Measurements from ENCODE around the gene MAGI2.
"Not testable (repeated sequence)": the region's sequence is repeated elsewhere in the genome, so short reads cannot be mapped to it uniquely, and the experiment has no call there.

Gene MAGI2

DNA sequence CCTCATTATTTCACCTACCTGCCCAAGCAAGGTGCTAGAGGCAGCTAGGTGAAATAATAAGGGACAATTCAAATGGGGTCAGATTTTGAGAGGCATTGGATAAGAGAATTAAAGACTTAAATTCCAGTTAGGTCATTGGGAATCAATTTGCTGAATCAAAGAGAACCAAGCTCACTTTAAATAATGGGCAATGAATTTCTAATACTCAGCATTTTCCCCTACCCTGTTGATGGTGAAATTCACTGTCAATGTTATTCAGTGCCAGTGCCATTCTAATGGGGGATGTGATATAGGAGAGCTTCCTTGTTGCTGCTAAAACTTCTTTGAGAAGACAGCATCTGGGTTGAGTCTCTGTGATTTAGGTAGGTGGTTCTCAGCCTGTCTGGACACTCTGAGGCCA lies 1145.6 kb downstream of the MAGI2 start:
- DNase-seq (ENCODE audit: low spot score) = no peak

DNA sequence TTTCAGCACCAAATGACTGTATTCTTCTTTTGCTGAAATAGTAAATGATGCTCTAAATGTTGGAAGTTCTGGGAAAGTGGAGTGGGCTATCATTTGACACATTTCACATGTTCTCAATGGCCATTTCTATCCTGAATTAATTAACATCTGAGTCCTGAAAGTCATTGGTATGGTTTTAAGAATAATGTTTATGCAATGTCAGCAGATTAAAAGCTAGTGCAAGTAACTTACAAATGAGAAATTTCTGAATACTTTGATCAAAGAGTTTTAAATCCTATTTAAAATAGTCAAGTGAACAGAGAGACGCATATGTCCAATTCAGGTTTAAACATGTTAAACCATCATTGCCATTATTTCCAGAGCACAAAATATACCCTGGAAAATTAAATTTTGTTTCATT lies 1146.8 kb downstream of the MAGI2 start:
- no peak for DNase-seq (ENCODE audit: low spot score)

DNA sequence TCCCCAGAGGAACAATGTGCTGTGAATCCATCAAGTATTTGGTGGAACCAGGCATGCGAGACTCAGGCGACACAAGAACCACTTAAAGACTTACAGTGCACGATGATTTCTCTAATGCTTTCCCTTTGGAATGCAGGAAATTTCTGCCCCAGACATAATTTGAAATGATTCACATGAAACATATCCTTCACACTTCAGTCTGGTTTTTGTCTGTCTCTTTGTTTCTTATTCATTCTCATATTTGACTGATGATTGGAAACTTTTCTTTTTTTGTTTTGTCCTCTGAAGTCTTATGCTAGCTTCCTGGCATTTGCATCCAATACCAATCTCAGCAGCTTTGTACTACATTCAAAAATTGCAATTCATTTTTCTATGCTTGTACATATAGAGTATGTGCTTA lies 1152.1 kb downstream of the MAGI2 start:
- DNase-seq (ENCODE audit: low spot score) = no peak

DNA sequence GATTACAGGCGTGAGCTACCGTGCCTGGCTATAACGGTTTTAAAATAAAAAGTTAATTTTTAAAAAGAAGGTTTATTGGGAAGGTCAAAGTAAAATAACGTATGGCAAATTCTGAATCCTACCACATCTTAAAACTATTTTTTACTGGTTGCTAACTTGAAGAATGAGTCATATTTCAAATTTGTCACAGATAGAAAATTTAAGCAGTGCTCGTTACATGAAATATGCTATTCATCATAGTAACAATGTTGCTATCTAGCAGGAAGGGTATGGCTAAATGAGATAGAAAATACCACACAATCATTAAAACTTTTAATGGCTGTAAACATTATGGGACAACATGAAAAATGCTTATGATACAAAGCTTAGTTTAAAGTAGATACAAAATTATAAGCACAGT lies 1154.4 kb downstream of the MAGI2 start:
- no peak for DNase-seq (ENCODE audit: low spot score)

DNA sequence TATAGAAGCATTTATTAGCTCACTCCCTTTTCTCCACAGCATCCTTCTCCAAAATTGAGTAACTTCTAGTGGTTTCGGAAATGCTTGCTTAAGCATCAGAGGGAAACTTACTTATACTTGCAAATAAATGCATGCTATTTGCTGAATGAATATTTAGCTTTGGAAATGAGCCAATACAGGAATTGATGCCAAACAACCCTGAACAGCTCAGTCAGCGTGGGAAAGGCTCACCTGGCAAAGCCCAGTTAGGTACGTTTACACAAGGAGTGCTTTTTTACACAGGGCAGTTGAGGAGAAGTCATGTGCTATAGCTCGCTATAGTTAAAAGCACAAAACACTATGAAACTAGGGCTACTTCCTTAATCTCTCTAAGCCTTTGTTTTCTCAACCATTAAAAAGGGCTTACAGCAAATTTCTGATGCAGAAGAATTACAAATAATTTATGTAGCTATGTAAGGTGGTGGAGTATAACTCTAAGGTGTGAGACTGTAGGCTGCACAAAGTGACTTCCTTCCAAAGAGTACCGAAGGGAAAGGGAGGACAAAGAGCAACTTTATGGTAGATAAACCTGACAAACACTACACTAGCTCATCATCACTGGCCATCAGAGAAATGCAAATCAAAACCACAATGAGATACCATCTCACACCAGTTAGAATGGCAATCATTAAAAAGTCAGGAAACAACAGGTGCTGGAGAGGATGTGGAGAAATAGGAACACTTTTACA lies 1156.7 kb downstream of the MAGI2 start:
- no peak for DNase-seq (ENCODE audit: low spot score)

DNA sequence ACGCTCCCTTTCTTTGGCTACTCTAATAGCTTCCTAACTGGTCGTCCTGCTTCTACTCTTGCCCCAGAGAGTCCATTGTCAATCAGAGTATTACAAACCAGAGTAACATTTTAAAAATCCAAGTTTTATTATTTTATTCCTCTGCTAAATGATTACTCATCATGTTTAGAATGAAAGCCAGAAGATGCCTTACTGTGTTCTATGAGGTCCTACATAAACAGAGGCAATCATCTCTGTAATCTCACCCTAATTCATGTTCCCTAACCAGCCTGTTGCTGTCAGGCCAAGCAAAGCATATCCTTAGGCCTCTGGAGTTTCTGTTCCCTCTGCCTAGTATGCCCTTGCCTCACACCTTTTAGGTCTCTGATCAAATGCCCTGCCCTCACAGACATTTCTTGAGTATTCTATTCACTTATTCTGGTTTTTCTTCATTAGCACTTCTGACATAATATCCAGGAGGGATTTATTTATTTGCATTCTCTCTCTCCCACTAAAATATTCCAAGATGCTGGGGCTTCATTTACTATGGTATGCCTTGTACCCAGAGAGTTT lies 1157.3 kb downstream of the MAGI2 start:
- no peak for DNase-seq (ENCODE audit: low spot score)

DNA sequence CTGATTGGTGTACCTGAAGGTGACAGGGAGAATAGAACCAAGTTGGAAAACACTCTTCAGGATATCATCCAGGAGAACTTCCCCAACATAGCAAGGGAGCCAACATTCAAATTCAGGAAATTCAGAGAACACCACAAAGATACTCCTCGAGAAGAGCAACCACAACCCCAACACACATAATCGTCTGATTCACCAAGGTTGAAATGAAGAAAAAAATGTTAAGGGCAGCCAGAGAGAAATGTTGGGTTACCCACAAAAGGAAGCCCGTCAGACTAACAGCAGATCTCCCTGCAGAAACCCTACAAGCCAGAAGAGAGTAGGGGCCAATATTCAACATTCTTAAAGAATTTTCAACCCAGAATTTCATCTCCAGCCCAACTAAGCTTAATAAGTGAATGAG lies 1164.0 kb downstream of the MAGI2 start:
- not testable (repeated sequence) for DNase-seq (ENCODE audit: low spot score)

DNA sequence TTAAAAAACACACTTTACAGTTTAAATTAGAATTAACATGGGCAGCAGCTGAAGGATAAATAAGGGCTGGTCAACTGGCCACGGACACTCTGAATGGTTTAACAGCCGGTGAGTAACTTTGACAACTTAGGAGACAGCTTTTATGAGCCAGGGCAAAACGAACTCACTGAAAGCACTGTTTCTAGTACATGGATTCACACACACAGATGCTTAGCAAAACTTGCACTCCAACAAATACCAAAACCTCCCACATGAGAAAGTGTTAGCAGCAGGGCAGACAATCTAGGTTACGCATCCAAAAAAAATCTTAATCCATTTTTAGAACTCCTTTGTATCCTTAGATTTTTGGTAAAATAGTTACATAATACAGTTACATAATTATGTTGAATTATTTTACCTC lies 1168.5 kb downstream of the MAGI2 start:
- no peak for DNase-seq (ENCODE audit: low spot score)

DNA sequence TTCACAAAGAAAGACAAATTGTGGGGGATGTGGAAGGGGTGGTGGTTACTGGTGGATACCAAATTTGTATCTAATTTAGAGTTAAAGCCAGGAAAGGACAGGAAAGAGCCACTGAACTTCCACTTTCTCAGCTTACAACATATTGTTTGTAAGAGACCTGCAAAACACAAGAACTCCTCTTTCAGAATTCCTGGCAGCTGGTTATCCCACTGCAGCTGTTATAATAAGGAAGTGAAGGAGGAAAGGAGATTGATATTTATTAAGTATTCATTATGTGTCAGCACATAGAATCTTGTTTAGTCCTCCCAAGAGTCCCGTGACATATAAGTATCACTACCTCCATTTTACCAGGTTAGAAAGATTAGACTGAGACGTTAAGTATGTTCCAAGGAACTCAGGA lies 1173.2 kb downstream of the MAGI2 start:
- no peak for DNase-seq (ENCODE audit: low spot score)

DNA sequence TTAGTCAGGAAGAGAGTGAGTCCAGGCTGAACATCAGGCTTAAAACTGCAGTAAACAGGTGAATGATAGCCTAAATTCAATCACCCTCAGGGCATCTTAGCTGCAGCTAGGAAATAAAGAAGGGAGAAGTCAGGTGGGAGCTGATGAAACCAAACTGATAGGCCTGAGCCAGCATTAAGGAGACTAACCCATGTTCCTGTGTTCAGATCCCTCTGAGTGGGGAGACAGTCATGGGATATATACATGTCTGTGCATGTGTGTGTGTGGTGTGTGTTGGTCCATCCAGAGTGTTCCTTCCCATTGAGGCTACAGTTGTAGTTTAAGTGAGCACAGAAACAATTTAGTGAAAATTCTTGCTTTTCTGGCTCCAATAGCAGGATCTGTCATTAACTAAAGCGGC lies 1174.0 kb downstream of the MAGI2 start:
- no peak for DNase-seq (ENCODE audit: low spot score)

DNA sequence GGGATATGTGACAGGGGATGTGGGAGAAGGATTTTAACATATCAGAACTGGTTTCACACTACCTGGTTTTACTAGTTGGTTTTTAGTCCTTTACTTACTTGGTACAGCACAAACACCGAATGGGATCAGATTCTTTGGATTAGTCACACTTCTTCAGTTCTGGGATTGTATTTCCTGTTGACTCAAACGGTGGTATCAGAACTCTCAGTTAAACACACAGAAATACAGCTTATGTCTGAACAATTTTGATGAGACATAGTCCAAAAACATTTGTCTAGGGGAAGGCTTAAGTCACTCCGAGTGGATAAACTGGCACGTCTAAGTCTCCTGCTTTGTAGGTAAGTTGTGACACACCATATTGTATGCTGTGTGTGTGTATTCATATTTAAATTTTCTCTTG lies 1174.4 kb downstream of the MAGI2 start:
- DNase-seq (ENCODE audit: low spot score) = no peak

DNA sequence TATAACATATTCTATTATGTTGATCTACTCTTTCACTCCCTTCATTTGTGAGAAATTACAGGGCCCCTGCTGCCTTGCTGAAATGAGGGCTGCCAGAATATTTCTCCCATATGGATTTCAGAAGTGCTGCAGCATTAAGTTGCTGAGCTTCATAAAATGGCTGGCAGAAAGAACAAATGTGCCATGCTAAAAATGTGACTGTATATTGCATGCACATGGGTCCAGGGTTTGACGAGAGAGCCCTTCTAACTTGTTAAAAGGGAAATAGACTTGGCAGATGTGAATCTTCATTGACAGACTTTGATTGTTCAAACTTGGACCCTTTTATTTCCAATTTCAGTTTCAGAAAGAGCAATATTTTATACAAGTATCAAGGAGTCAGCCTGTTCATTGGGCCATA lies 1186.3 kb downstream of the MAGI2 start:
- no peak for DNase-seq (ENCODE audit: low spot score)

DNA sequence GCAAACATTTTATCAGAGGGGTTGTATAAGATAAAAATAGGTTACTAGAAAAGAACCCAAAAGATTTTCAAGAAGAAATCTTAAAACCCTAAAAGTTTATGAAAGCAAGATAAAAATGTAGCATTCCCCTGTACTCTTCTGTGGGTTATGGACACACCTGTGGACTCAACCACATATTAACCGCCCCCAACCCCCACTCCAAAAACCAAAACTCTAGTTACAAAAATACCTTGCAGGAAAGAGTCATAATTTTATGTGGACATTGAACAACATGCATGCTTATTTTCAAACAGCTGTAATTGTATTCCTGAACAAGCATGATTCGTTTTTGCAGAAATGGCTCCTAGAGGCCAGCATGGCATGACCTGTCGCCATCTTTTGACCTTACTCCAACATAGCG lies 1188.0 kb downstream of the MAGI2 start:
- no peak for DNase-seq (ENCODE audit: low spot score)

DNA sequence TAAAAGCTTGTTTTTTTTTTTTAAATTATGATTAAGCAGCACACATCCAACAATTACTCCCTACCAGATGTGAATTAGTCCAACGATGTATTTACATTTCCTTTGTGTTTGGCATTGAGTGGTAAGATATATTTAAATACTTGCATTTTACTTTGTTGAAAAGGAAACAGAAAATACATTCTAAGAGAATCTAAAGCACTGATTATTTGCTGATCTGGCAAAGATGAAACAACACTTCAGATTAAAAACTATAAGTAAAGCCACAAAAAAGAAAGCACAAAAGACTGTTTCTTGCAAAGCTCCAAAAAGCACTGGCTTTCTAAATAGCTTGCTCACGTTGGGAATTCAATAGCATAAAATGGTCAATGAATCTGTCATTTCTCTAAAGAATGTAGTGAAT lies 1188.4 kb downstream of the MAGI2 start:
- no peak for DNase-seq (ENCODE audit: low spot score)

DNA sequence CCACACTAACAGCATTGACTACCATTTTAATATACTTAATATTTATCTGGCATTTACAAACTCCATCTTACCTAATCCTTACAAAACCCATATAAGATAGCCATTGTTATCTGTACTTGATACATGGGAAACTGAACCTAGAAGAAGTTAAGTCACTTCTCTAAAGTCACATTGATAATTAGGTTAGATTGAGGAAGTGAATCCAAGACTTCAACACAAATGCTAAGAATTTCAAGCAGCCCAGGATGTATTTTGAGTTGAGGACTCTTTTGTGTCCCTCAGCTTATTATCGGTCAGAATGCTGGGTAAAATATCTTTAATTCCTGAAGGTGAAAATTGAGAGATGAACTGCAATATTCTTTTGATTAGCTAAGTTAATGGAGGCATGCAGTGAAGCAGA lies 1189.4 kb downstream of the MAGI2 start:
- DNase-seq (ENCODE audit: low spot score) = no peak

DNA sequence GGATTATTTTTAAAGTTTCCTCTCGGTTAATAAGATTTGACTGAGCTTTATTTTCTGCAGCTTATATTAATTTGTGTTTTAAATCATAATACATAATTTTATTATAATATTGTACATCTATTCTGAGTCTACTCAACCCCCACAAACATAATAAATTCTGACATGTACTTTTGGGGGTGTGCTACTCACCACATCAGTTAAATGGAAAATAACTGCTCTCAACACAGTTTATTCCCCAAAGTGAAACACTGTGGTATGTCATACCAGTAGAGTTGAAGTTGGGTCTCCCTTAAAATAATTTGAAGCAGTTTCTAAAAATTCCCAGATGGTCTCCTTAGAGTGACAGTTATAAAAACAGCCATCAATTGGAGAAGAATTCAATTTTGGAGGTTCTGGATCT lies 1191.7 kb downstream of the MAGI2 start:
- DNase-seq (ENCODE audit: low spot score) = no peak

DNA sequence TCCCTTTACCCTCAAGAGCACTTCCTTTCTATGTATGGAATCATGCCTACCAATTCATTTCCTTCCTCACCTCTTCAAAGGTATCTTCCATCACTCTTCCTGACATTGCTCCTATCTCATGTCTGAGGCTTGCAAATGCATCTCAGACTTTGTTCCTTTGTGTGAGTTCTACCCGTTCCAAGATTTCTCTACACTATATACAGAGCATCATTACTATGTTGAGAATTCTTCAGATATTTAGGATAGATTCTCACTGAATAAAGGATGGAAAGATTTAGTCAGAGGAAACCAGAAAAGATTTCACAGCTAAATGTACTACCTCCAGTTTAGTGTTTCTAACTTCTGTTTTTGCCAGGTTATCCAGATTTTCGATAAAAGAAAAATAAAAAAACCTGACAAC lies 1192.2 kb downstream of the MAGI2 start:
- DNase-seq (ENCODE audit: low spot score) = no peak

DNA sequence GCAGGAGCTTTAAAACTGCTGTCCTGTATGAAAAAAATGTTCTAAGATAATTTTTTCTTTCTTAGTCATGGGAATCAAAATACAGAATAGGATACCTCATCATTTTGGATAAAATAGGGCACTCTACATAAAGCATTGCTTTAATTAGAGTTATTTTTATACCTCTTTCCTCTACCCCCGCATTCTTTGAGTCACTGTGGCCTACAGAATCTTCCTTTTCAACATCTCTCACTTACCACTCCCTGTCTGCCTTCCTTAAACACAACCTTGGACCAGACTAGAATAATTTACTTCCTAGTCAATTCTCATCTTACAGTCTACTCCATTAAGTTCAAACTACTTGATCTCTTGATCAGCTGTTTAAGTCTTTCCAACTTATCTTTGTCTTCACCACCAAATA lies 1192.6 kb downstream of the MAGI2 start:
- no peak for DNase-seq (ENCODE audit: low spot score)

DNA sequence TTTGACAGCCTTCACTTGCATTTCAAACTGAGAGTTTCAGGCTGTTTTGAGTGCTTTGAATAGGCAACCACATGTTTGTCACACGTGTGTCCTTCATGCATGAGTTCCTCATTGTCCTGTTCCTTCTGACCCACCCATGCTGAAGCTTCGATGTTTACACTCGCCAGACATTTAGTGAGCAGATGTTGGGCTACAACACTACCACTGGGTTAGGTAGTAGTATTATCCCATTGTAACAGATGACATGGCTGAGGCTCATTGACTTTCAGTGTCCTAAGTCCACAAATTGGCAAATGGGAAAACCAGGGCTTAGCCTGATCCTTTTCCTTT lies 1198.8 kb downstream of the MAGI2 start:
- DNase-seq (ENCODE audit: low spot score) = no peak

DNA sequence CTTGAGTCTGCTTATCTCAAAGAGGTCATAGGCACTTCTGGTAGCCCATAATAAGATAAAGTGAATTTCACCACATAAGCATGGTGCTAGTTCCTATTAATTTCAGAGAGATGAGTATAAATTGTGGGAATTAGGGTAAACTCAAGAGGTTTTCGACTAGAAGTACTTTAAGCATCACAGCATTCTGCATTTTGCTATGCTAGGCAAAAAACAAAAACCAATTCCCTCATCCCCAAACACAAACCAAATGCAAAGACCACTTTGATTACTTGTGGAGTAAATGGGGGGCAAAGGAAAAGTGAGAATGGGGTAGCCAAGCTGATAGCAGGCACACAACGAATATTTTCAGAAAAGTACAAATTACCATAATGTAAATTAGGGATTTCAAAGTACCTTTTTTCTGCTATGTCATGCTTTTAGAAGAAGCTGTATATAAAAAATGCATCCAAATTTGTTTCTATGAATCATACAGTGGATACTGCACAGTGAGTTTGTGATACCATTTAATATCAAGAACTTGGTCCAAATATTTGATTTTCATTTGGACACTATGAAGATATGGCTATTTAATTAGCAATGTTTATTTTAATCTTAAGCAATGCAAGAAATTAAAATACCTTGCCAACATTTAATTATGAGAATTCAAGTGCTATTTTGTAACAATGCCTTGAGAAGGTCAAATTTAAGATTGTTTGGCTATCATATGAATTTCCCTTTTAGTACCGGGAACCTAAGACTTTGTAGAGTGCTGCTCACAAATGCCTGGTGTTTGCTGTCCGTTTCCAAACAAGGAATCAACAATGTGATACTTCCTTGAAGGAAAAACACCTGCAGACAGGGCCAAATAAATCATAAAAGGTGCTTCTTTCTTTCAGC lies 1199.4 kb downstream of the MAGI2 start:
- DNase-seq (ENCODE audit: low spot score) = no peak

DNA sequence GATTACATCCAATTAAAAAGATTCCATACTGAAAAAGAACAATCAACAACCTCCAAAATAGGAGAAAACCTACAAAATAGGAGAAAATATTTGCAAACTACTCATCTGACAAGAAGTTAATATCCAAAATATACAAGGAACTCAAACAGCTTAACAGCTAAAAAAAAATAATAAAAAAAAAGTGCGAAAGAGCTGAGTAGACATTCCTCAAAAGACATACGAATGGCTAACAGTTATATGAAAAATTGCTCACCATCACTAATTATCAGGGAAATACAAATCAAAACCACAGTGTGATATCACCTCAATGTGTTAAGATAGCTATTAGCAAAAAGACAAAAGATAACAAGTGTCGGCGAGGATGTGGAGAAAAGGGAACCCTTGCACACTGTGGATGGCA lies 1204.6 kb downstream of the MAGI2 start:
- DNase-seq (ENCODE audit: low spot score) = no peak

DNA sequence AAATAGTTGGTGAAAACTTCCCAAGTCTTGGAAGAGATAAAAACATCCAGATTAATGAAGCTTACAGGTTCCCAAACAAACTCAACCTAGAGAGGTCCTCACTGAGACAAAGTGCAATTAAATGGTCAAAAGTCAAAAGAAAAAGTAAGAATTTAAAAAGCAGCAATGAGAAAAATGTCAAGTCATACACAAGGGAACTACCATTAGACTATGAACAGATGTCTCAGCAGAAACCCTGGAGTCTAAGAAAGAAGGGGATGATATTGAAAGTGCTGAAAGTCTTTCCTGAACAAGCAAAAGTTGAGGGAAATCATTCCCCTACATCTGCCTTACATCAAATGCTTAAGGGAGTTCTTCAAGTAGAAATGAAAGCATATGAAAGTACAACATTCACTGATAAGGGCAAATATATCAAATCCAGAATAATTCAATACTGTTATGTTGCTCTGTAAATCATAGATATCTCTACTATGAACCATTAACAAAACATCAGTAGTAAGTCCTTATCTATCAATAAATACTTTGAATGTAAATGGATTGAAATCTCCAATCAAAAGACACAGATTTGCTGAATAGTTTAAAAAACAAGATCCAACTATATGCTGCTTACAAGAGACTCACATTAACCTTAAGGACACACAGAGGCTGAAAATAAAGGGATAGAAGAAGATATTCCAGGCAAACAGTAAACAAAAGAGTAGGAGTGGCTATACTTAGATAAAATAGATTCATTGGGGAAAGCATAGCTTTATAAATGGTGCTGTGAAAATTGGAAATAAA lies 1205.4 kb downstream of the MAGI2 start:
- DNase-seq (ENCODE audit: low spot score) = no peak
